GM12892 (cell line): Measurements from ENCODE around the gene ZBTB33.

Experiments used
- DNase-seq: peaks from one replicate; pipeline ENCODE4 v3.0.0; 2011; ENCODE audit not compliant: insufficient read length
- FAIRE-seq: peaks from 2 replicates; lab custom pipeline; 2011; peaks lifted over from hg19 to GRCh38; lab: Jason Lieb, UNC
- POLR2A ChIP-seq: IDR thresholded peaks from 2 replicates; pipeline ENCODE4 v1.6.1; 2011; ENCODE audit warnings: low read depth, low read length, control low read depth
- POLR2AphosphoS5 ChIP-seq: IDR thresholded peaks from 2 replicates; pipeline ENCODE4 v1.6.1; 2011; ENCODE audit warnings: low read depth, low read length, control low read depth
- TAF1 ChIP-seq: IDR thresholded peaks from 2 replicates; pipeline ENCODE4 v1.6.1; 2011; ENCODE audit warnings: low read depth, mild to moderate bottlenecking, control low read depth, low read length, borderline replicate concordance

ZBTB33 gene

DNA sequence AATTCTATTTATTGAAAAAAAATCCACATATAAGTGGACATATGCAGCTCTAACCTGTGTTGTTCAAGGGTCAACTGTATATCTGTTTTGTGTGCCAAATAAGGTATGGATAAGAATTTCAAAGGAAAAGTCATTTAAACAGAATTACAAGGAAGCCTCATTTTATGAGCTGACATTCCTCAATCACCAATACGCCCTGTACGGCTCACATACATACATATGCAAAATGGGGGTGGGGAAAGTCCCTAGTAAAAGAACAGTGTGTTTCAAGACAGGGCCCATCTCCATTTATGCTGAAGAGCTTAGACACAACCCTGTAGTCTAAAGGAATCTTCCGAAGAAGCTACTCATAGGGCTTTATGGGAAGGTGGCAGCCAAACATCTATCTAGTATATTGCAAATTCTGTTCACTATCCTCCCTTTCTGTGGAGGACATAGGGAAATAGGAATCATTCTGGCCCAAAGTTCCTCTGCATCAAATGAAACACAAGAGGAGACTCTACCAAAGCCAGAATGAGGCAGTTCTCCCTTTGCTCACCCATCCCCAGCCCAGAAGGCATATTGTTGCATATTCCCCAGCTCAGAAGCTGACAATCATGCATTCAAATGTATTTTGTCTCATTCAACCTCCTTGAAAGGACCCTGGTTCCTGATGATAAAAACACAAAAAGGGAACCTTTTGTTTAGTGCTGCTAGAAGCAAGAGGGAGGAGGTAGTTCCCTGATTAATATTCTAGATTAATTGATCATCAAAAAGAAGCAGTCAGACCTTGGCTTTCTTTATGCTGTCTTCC, 13.7 kb upstream of the ZBTB33 start:
- no peak for FAIRE-seq
- no peak for DNase-seq
- TF ChIP-seq TAF1, result no peak
- TF ChIP-seq POLR2AphosphoS5, result no peak
- no peak for TF ChIP-seq POLR2A

DNA sequence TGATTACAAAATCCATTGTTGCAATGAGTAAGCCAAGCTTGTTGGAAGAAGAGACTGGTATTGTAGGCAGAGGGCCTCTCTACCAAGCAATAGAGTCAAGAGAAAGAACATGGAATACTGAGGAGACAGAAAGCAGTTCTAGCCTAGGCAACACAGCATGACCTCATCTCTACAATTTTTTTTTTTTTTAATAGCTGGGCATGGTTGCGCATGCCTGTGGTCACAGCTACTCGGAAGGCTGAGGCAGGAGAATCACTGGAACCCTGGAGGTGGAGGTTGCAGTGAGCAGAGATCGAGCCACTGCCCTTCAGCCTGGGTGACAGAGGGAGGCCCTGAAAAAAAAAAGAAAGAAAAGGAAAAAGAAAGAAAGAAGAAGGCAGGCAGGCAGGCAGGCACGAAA, 11.7 kb upstream of the ZBTB33 start:
- DNase-seq, result no peak
- no peak for FAIRE-seq
- TF ChIP-seq POLR2AphosphoS5, result no peak
- no peak for TF ChIP-seq TAF1
- TF ChIP-seq POLR2A, result no peak

DNA sequence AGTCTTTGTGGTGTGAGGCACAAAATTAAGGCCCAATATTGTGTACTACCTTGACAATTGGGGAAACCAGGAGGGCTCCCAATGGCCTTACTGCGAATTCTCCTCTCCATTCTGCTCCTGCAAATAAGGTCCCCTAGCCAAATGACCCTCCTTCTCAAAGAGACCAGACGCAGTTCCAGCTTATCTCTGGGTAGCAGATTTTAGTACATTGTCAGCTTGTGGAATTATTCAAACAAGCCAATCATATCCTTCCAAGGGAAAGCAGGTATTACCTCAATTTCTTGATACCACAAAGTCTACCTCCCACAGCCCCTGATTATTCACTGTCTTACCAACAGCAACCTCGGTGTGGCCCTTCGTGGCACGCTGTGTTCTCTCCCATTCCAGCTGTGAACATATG, 7.8 kb upstream of the ZBTB33 start:
- DNase-seq (no peak), FAIRE-seq (no peak)
- TF ChIP-seq POLR2A, result no peak
- no peak for TF ChIP-seq TAF1
- no peak for TF ChIP-seq POLR2AphosphoS5

DNA sequence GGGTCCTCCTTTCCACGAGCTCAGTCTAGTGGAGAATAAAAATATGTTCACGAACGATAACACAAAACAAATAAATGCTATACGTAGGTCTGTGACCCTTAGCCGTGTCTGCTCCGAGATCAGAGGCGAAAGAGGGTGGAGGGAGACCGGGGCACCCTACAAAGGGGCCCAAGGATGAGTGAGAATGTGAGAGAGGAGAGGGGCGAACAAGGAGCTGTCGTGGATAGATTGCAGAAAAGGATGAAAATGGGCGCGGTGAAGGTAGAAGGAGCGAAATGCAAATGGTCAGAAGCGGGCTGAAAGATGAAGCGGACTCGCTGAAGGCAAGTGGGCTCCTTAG, 6.2 kb upstream of the ZBTB33 start:
- TF ChIP-seq POLR2AphosphoS5 (no peak), TAF1 (no peak), POLR2A (no peak)
- no peak for DNase-seq
- FAIRE-seq, result no peak

DNA sequence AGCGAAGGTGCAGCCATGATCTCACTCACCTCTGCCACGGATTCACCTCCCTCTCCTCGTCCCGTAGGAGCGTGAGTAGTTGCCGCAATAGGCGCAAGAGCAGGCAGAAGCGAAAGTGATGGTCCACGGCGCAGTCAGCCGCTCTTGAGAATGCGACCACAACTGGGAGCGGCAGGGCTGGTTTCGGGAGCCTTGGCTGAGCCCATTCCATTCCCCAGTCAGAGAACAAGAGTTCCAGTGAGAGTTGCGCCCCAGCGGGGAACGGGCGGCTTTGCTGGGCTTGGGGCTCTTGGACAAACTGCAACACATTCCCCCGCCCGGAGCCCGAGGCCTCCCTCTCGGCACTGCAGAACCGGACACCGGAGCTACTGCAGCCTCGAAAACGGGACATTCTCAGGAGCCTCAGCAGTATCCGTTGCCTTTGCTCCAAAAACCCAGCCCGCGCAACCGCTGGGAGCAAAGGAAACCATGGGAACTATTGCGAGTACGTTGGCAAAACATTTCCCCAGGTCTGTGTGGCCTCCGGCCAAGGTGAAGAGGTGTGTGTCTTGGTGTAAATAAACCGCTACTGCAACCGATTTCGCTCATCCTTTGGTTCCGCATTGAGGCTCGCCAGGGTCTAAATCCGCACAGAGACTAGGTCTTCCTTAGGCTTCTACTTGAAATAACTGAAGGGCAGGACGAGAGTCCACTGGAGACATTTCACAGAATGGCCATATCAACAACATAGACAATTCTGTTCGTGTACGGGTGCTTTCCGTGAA, 5.7 kb upstream of the ZBTB33 start:
- FAIRE-seq, result peak; percentile 80
- TF ChIP-seq TAF1, result no peak
- peak; percentile 43; the same call in 1 of the 2 replicates for TF ChIP-seq POLR2A
- no peak for DNase-seq

DNA sequence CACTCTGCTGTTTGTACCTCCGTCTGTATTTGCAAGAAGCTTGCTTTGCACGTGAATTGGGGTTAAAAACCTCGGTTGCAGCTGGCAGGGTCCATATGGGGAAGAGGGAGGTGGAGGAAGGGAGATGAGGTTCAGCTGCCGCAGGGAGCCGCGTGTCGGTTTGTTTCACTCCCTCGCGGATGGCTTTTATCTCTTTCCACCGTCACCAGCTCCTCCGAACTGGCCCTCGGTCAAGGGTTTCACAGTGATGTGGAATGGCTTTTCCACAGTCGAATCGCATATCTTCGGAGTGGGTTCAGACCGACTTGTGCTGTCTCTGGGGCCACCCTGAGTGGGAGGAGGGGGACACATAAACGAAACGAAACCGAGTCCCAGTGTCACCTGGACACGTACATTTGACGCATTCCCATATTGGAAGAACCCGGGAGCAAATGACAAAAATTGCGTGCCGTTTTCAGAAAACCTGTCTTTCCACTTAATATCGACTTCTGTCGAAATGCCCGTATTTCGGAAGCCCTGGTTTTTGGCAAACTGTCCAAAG, 929 bp downstream of the ZBTB33 start:
- peak; percentile 46 for FAIRE-seq
- DNase-seq, result no peak
- no peak for TF ChIP-seq POLR2AphosphoS5
- TF ChIP-seq POLR2A, result no peak
- TF ChIP-seq TAF1, result no peak

DNA sequence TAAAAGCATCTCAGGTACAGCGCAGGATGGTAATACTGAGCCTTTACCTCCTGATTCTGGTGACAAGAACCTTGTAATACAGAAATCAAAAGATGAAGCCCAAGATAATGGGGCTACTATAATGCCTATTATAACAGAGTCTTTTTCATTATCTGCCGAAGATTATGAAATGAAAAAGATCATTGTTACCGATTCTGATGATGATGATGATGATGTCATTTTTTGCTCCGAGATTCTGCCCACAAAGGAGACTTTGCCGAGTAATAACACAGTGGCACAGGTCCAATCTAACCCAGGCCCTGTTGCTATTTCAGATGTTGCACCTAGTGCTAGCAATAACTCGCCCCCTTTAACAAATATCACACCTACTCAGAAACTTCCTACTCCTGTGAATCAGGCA, 3.2 kb downstream of the ZBTB33 start:
- TF ChIP-seq TAF1, result no peak
- TF ChIP-seq POLR2AphosphoS5, result no peak
- no peak for TF ChIP-seq POLR2A
- no peak for FAIRE-seq
- no peak for DNase-seq

DNA sequence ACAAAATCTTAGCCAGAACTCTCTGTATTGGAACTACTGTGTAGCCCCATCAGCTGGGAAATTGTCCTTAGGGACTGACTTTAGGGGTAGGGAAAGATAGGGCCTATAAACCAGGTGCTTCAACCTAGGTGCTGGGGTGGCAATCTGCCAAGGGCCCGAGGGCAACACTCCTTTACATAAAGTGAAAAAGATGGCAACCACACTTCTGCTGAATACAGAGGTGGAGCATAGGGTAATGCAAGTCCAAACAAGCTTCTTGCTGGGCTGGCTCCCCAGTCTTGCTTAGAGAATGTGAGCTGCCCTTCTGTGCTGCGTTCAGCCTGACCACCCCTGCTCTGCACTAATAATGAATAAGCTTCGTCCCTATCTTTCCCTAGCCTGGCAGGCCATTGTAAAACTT, 9.8 kb downstream of the ZBTB33 start:
- no peak for TF ChIP-seq TAF1
- no peak for TF ChIP-seq POLR2A
- TF ChIP-seq POLR2AphosphoS5, result no peak
- DNase-seq, result no peak
- FAIRE-seq, result no peak

DNA sequence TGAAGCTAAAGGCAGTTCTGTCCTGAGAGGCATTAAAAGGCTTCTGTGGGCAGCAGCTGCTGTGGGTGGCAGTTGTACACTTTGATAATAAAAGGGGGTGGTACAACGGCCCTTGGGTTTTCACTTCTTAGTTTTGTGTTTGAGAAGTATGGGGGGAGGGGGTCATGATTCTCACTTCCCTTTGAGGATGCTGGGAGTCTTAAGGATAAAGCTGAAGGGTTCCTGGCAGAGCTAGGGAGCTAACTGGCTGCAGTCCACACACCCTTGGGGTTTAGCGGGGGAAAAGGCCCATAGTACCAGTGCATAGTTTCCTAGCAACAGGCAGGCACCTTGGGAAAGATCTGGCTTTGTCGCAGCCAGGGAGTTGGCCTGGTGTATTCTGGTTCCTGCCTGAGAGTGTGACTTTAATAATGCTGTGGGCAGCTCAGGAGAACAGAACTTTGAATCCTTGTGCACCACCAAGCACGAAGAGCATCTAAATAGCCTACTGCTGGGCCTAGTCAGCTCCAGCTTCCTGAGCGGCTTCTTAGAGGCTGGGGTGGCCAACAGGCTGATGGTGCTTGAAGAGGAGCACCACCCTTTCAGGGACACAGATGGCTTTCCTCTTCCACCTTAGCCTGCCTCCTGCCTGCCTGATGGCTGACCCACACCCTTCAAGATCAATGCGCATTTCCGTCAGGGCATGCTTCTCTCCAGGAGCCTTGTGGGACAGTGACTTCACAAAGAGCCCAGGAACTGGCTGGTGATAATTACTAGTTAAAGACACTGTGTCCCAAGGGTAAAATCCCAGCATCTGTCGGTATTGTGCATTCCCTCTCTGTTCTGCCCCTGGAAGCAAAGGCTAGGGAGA, 12.5 kb downstream of the ZBTB33 start:
- DNase-seq, result no peak

DNA sequence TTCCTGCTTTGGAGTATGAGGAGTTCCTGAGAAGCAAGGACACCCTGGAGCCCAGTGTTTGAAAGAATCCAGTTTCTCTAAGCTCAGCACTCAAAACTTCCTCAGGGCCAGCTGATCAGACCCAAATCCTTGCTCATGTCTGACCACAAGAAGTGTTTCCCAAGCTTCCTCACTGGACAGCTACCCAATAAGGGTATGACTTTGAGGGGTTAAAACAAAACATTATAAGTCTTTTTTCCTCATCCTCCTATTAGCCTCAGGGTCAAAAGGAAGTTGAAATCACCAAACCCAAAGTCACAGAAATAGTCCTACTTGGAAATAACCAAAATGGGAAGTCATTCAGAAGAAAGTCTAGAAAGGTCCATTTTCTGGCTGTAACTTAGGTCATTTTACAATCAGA, 13.7 kb downstream of the ZBTB33 start:
- DNase-seq, result no peak
- no peak for FAIRE-seq
- TF ChIP-seq POLR2AphosphoS5 (no peak), POLR2A (no peak), TAF1 (no peak)

More for the DNA sequence above, 12.5 kb downstream of the ZBTB33 start:
- no peak for FAIRE-seq
- TF ChIP-seq POLR2A, result no peak
- no peak for TF ChIP-seq POLR2AphosphoS5
- no peak for TF ChIP-seq TAF1
